H1 (cell line): Measurements from ENCODE around the gene NMT1. TPM values are rescaled to one million over a fixed set of nuclear protein-coding genes. Genes with fewer than 3 reads are reported as not detected.

Source experiments
- BACH1 ChIP-seq: IDR thresholded peaks from 2 replicates; pipeline ENCODE4 v1.6.1; 2012; ENCODE audit warnings: low read length, improper control_type of control experiment
- BCL11A ChIP-seq, 2 experiments: IDR thresholded peaks; one replicate each; pipeline ENCODE4 v1.6.1; 2011; ENCODE audit warnings: low read depth in 2 of 2, low read length in 2 of 2, mild to moderate bottlenecking in 2 of 2
- CEBPB ChIP-seq: IDR thresholded peaks from 2 replicates; pipeline ENCODE4 v1.6.1; 2012; ENCODE audit warnings: low read depth, low read length
- CHD1 ChIP-seq: IDR thresholded peaks from 2 replicates; pipeline ENCODE4 v1.6.1; 2012; ENCODE audit warnings: low read depth, low read length, improper control_type of control experiment
- CHD2 ChIP-seq: IDR thresholded peaks from 2 replicates; pipeline ENCODE4 v1.6.1; 2012; ENCODE audit warnings: low read length, improper control_type of control experiment
- EP300 ChIP-seq, 2 experiments: IDR thresholded peaks; 1 replicate in 1 of 2; 2 replicates in 1 of 2; pipeline ENCODE4 v1.6.1; 2011 to 2012; ENCODE audit warnings: low read depth in 2 of 2, low read length in 2 of 2, mild to moderate bottlenecking in 2 of 2, borderline replicate concordance in 1 of 2, inconsistent platforms in 1 of 2, moderate library complexity in 1 of 2
- HDAC2 ChIP-seq, 2 experiments: fragments of 300-600 bp in 1 of 2; sonication (generic) in 1 of 2; IDR thresholded peaks; 2 replicates each; pipeline ENCODE4 v1.6.1; 2011 to 2012; ENCODE audit warnings: low read depth in 2 of 2, low read length in 2 of 2, mild to moderate bottlenecking in 2 of 2, moderate library complexity in 2 of 2, borderline replicate concordance in 1 of 2, inconsistent platforms in 1 of 2
- KDM5A ChIP-seq: fragments of 200-600 bp; IDR thresholded peaks from 2 replicates; pipeline ENCODE4 v1.7.1; 2012; ENCODE audit warnings: mild to moderate bottlenecking, low read length, inconsistent platforms, mixed read lengths
- MAFK ChIP-seq: IDR thresholded peaks from 2 replicates; pipeline ENCODE4 v1.6.1; 2012; ENCODE audit warnings: low read depth, mild to moderate bottlenecking, improper control_type of control experiment, low read length
- RFX5 ChIP-seq: IDR thresholded peaks from 2 replicates; pipeline ENCODE4 v1.6.1; 2011; ENCODE audit warnings: low read depth, low read length, improper control_type of control experiment, borderline replicate concordance
- RNF2 ChIP-seq: fragments of 200-900, 300-1000 bp; sonication (generic); IDR thresholded peaks from 2 replicates; pipeline ENCODE4 v1.7.1; 2016; ENCODE audit warnings: borderline replicate concordance, low read depth, mild to moderate bottlenecking, antibody characterized with exemption, low read length; ENCODE audit not compliant: poor library complexity, severe bottlenecking; ENCODE audit errors: missing control alignments
- SAP30 ChIP-seq: fragments of 300-600 bp; sonication (generic); IDR thresholded peaks from 2 replicates; pipeline ENCODE4 v1.7.1; 2012; ENCODE audit warnings: low read length, moderate library complexity, mild to moderate bottlenecking, inconsistent platforms; ENCODE audit not compliant: insufficient read depth, insufficient replicate concordance
- SIN3A ChIP-seq, 2 experiments: IDR thresholded peaks in 1 of 2; conservative IDR thresholded peaks in 1 of 2; 2 replicates each; pipeline ENCODE4 v1.6.1; 2011 to 2012; ENCODE audit warnings: low read length in 2 of 2, improper control_type of control experiment in 1 of 2, low read depth in 1 of 2, mild to moderate bottlenecking in 1 of 2
- SP1 ChIP-seq: IDR thresholded peaks from 2 replicates; pipeline ENCODE4 v1.6.1; 2011; ENCODE audit warnings: low read depth, low read length
- SP4 ChIP-seq: IDR thresholded peaks from 2 replicates; pipeline ENCODE4 v1.6.1; 2012; ENCODE audit warnings: low read length, inconsistent platforms
- TCF12 ChIP-seq: IDR thresholded peaks from 2 replicates; pipeline ENCODE4 v1.6.1; 2011; ENCODE audit warnings: low read depth, mild to moderate bottlenecking, low read length
- TEAD4 ChIP-seq: IDR thresholded peaks from 2 replicates; pipeline ENCODE4 v1.6.1; 2012; ENCODE audit warnings: low read depth, low read length, inconsistent platforms, mixed read lengths
- polyA plus RNA-seq, 7 experiments: library from polyadenylated mRNA; depleted of rRNA in 3 of 7; stranded (reverse) in 5 of 7; unstranded in 2 of 7; fragments of >200 nt in 5 of 7; fragments of 200-250 nt in 2 of 7; gene quantifications; 1 replicate in 5 of 7; 2 replicates in 1 of 7; 4 replicates in 1 of 7; pipeline versions ENCODE4 v1.2.1 to v1.2.3, GENCODE V29; 2011 to 2013; ENCODE audit warnings: missing spikeins in 2 of 7, mixed read lengths in 2 of 7
- total RNA-seq: library from RNA; stranded (reverse); fragmentation: NEBNext Ultra II Directional; extraction: Animal tissue kit (Norgen Biotek cat#: 25700); gene quantifications from 2 replicates; pipeline ENCODE4 v1.2.1, GENCODE V29; 2021
- TF ChIP-seq, protein P1 (sequence below): IDR thresholded peaks from 2 replicates; pipeline ENCODE4 v1.6.1; 2012; ENCODE audit warnings: inconsistent platforms
- TF ChIP-seq, protein P2 (sequence below): IDR thresholded peaks from 2 replicates; pipeline ENCODE4 v1.6.1; 2011; ENCODE audit warnings: low read depth, mild to moderate bottlenecking, low read length; ENCODE audit not compliant: insufficient read depth
- TF ChIP-seq, protein P3 (sequence below): IDR thresholded peaks from 2 replicates; pipeline ENCODE4 v1.6.1; 2012; ENCODE audit warnings: inconsistent platforms

Gene NMT1
- total and polyA plus RNA-seq, 2 of the 8 experiments (the other 6 are each of a cell fraction or from before 2014, with no cell fraction given) = 42.9 to 149 TPM

DNA sequence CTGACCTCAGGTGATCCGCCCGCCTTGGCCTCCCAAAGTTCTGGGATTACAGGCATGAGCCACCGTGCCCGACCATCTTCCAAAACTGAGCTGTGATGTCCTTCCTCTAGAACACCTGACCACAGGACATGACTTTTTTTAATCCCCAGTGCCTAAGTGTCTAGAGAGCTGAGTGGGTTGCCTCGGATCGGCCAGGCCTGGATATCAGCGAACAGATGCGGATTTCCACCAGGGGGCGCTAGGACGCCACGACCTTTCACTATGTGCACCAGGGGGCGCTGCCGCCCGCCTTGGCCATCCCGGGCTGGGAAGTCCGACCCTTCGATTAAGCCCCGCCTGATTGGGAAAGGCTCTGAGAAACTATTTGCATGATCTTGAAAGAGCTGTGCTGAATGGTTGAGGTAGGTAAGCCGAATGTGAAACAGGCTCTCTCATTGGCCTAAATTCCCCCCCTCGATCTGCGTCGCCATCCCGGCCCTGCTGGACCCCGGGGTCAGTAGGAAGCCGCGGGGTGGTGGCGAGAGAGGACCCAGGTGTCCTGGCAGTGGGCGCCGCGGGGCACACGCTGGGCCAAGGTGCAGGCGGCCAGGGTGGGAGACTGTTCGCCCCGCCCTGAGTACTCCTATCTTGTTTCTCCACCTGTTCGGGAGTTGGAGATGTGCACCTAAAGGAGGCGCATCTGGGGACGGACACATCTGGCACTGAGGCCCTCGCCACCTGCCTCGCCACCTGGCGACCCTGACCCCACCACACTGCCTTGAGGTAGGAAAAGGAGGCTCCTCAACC is 74.3 kb downstream of the NMT1 start, which contains the start of gene ACBD4 (continued):
- TF ChIP-seq EP300 (IDR thresholded peaks at IDR 0.05; ENCODE audit: borderline replicate concordance in 1 of 2, low read depth in 2 of 2, low read length in 2 of 2) (peak in 1 of 2 experiments; percentile 41; a peak in 1 of 3 replicates), HDAC2 (IDR thresholded peaks at IDR 0.05; ENCODE audit: borderline replicate concordance in 1 of 2, low read depth in 2 of 2, low read length in 2 of 2) (peak in 1 of 2 experiments; percentile 67; a peak in 1 of 4 replicates), CHD2 (peak; percentile 72; the same call in 1 of the 2 replicates), SAP30 (no peak), MAFK (peak; percentile 3; the same call in 1 of the 2 replicates), KDM5A (no peak), CHD1 (no peak), CEBPB (peak; percentile 76), TCF12 (0 out of 2 replicates have a peak, but pooled peaks have one; percentile 33), SIN3A (conservative IDR thresholded peaks at IDR 0.05 in 1 of 2, IDR thresholded peaks at IDR 0.05 in 1 of 2; ENCODE audit: low read depth in 1 of 2, low read length in 2 of 2) (peak in 1 of 2 experiments; percentile 88; a peak in 2 of 4 replicates), TEAD4 (0 out of 2 replicates have a peak, but pooled peaks have one; percentile 24), RFX5 (peak; percentile 29; the same call in 1 of the 2 replicates), BACH1 (0 out of 2 replicates have a peak, but pooled peaks have one; percentile 10), SP4 (0 out of 2 replicates have a peak, but pooled peaks have one; percentile 62), BCL11A (IDR thresholded peaks at IDR 0.05; ENCODE audit: low read depth in 2 of 2, low read length in 2 of 2) (no peak), SP1 (peak; percentile 98), RNF2 (no peak)
- TF ChIP-seq, protein P1, sequence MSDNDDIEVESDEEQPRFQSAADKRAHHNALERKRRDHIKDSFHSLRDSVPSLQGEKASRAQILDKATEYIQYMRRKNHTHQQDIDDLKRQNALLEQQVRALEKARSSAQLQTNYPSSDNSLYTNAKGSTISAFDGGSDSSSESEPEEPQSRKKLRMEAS = peak; percentile 88
- TF ChIP-seq, protein P2, sequence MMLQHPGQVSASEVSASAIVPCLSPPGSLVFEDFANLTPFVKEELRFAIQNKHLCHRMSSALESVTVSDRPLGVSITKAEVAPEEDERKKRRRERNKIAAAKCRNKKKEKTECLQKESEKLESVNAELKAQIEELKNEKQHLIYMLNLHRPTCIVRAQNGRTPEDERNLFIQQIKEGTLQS = peak; percentile 74; the same call in 1 of the 2 replicates
- TF ChIP-seq, protein P3, sequence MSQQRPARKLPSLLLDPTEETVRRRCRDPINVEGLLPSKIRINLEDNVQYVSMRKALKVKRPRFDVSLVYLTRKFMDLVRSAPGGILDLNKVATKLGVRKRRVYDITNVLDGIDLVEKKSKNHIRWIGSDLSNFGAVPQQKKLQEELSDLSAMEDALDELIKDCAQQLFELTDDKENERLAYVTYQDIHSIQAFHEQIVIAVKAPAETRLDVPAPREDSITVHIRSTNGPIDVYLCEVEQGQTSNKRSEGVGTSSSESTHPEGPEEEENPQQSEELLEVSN = peak; percentile 95
